ENCODE measurements around the gene A1BG. TPM values are rescaled to one million over a fixed set of nuclear protein-coding genes. Genes with fewer than 3 reads are reported as not detected.

Gene A1BG
- total and polyA plus RNA-seq, 10 donors = 10.8 to 76.5 (median 34.6) TPM

DNA sequence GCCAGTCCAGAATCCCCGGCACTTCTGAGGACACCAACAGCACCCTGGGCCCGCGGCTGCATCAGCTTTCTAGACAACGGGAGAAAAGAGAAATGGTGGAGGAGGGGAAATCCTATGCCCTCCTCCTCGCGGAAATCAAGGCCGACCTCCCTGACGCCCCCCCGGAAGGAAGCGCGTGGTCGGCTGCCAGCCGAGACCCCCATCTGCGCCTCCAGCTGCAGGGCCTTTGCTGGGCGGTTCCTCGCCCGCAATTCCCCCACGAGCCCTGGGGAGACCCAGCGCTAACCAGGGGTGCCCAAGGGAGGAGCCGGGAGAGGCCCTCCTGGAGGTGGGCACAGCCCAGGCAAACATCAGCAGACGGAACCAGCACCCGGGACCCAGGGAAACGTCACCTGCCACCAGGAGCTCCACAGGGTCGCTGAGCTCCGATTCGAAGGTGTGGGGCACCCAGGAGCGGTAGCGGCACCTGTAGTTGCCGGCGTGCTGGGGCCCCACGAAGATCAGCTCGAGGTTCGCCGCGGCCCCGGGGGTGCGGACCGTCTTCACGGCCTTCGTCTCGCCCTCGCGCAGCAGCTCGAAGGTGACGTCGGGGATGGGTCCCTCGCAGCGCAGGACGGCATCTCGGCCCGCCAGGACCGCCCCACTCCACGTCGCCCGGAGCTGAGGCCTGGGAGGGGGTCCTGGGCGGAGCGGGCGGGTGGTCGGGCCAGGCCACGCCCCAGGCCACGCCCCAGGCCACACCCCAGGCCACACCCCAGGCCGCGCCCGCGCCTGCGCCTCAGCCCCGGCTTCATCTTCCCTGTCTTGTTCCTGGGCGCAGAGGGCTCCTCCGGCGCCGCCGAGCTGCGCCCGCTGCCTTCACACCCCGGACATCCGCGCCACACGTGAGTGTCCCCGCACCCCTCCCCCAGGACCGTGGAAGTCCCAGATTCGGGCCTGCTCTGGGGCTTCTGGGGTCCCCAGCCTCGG, 6.0 kb downstream of the A1BG start:
- Histone ChIP-seq H3K36me3 (peaks cover 0 to 21% (median 3%) of the 10 kb centered on the region in 6 donors), H3K4me3 (peak overlapping the region; percentile 31 to 76 (median 64)), H3K9me3 (no peaks in the 10 kb centered on the region), H3K27ac (peak overlapping the region; percentile 30 to 87 (median 80)), H3K27me3 (replicated peaks in 1 of 7) (peaks cover 0 to 51% (median 2%) of the 10 kb centered on the region in 7 donors), H3K4me1 (peaks cover 0 to 53% (median 32%) of the 10 kb centered on the region in 6 donors)
- peak; percentile 91 for DNase-seq
- 1 to 3% (median 2%) methylated on average over 22 to 82 of the region's 82 CpGs for WGBS, 5 donors
- intact Hi-C loops (cut with DNase I; ENCODE audit: low total_unique reads) = no loop called here
- TF ChIP-seq, protein P1, sequence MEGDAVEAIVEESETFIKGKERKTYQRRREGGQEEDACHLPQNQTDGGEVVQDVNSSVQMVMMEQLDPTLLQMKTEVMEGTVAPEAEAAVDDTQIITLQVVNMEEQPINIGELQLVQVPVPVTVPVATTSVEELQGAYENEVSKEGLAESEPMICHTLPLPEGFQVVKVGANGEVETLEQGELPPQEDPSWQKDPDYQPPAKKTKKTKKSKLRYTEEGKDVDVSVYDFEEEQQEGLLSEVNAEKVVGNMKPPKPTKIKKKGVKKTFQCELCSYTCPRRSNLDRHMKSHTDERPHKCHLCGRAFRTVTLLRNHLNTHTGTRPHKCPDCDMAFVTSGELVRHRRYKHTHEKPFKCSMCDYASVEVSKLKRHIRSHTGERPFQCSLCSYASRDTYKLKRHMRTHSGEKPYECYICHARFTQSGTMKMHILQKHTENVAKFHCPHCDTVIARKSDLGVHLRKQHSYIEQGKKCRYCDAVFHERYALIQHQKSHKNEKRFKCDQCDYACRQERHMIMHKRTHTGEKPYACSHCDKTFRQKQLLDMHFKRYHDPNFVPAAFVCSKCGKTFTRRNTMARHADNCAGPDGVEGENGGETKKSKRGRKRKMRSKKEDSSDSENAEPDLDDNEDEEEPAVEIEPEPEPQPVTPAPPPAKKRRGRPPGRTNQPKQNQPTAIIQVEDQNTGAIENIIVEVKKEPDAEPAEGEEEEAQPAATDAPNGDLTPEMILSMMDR (IDR thresholded peaks at IDR 0.05 in 8 of 11, conservative IDR thresholded peaks at IDR 0.05 in 3 of 11) = no peak
- TF ChIP-seq POLR2A (IDR thresholded peaks at IDR 0.05) (peak in 1 of 3 donors; percentile 12), POLR2AphosphoS5 (IDR thresholded peaks at IDR 0.05) (peak; percentile 81 to 87 (median 81))

DNA sequence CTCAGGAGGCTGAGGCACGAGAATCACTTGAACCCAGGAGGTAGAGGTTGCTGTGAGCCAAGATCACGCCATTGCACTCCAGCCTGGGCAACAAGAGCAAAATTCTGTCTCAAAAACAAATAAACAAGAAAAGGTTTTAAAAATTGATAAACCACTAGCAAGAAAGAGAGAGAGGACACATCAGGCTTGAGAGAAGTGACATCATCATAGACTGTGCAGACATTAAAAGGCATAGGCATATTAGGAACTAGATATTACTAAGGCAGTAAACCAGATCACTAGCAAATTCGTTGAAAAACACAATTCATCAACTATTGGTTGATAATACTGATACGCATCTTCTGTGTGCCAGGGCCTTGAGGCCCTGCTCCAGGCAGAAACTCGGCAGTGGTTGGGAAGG, 7.7 kb downstream of the A1BG start:
- Histone ChIP-seq H3K4me1 (peaks cover 0 to 47% (median 32%) of the 10 kb centered on the region in 6 donors), H3K27me3 (replicated peaks in 1 of 7) (peaks cover 0 to 39% (median 2%) of the 10 kb centered on the region in 7 donors), H3K27ac (no peak overlapping the region), H3K36me3 (peaks cover 0 to 15% (median 0%) of the 10 kb centered on the region in 6 donors), H3K9me3 (no peaks in the 10 kb centered on the region), H3K4me3 (no peak overlapping the region)
- 76 to 89% (median 80%) methylated on average over 5 of the region's 5 CpGs for WGBS, 5 donors
- DNase-seq = no peak
- TF ChIP-seq POLR2AphosphoS5 (IDR thresholded peaks at IDR 0.05) = no peak
- TF ChIP-seq, protein P1 (IDR thresholded peaks at IDR 0.05 in 8 of 11, conservative IDR thresholded peaks at IDR 0.05 in 3 of 11) = no peak
- TF ChIP-seq POLR2A (IDR thresholded peaks at IDR 0.05) = no peak
- intact Hi-C loops (cut with DNase I; ENCODE audit: low total_unique reads) = no loop called here

DNA sequence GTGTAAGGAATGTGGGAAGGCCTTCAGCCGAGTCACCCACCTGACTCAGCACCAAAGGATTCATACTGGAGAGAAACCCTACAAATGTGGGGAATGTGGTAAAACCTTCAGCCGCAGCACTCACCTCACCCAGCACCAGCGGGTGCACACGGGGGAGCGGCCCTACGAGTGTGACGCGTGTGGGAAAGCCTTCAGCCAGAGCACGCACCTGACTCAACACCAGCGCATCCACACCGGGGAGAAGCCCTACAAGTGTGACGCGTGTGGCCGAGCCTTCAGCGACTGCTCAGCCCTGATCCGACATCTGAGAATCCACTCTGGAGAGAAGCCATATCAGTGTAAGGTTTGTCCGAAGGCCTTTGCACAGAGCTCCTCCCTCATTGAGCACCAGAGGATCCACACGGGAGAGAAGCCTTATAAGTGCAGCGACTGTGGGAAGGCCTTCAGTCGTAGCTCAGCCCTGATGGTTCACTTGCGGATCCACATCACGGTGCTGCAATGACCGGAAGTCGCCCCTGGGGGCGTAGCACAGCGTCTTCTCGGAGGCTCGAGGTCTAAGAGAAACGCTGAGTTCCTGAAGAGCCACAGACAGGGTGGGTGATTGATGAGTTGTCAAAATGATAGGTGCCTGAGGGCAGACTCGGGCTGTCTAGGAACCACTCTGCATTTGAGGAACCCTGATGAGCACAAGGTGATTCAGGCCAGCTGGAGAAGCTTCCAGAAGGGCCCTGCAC, 14.3 kb downstream of the A1BG start:
- H3K4me3 ChIP-seq = no peak overlapping the region
- DNase-seq = no peak
- intact Hi-C loops (cut with DNase I; ENCODE audit: low total_unique reads) = no loop called here
- peaks cover 0 to 63% (median 30%) of the 10 kb centered on the region in 6 donors for H3K36me3 ChIP-seq
- 84 to 88% (median 86%) methylated on average over 29 to 30 of the region's 30 CpGs for WGBS, 5 donors
- H3K9me3 ChIP-seq = peaks cover 0 to 8% (median 0%) of the 10 kb centered on the region in 8 donors
- no peaks in the 10 kb centered on the region for H3K27me3 ChIP-seq (replicated peaks in 1 of 7)
- peak in 1 of 3 donors; percentile 44 for TF ChIP-seq POLR2AphosphoS5 (IDR thresholded peaks at IDR 0.05)
- TF ChIP-seq, protein P1 (IDR thresholded peaks at IDR 0.05 in 8 of 11, conservative IDR thresholded peaks at IDR 0.05 in 3 of 11) = no peak
- no peak for TF ChIP-seq POLR2A (IDR thresholded peaks at IDR 0.05)
- no peak overlapping the region for H3K27ac ChIP-seq
- H3K4me1 ChIP-seq = no peaks in the 10 kb centered on the region

Measured in spleen (tissue), 11 donors.